BE2C (cell line): ENCODE measurements around the gene KRT76.

Experiments
- DNase-seq: peaks from one replicate; pipeline ENCODE4 v3.0.0-alpha.2; 2020
- H3K27me3 ChIP-seq: fragments of 250-450 bp; sonication (Bioruptor Pico); 2 replicates; pipeline ENCODE4 v1.5.1; 2020; ENCODE audit warnings: mild to moderate bottlenecking
- H3K36me3 ChIP-seq: fragments of 250-450 bp; sonication (Bioruptor Pico); 2 replicates; pipeline ENCODE4 v1.5.1; 2020; ENCODE audit warnings: mild to moderate bottlenecking
- H3K4me1 ChIP-seq: fragments of 250-450 bp; sonication (Bioruptor Pico); 2 replicates; pipeline ENCODE4 v1.5.1; 2020
- H3K4me3 ChIP-seq: 2 replicates; pipeline ENCODE4 v1.5.1; 2011; ENCODE audit warnings: low read depth, low read length
- H3K9me3 ChIP-seq: fragments of 250-450 bp; sonication (Bioruptor Pico); 2 replicates; pipeline ENCODE4 v1.5.1; 2020
- CTCF ChIP-seq: IDR thresholded peaks from 2 replicates; pipeline ENCODE4 v1.5.1; 2012; ENCODE audit warnings: mild to moderate bottlenecking, low read depth, low read length

The KRT76 gene

GRCh38 chr12:52769354-52769753 lies 7.8 kb downstream of the KRT76 start:
- no peak overlapping the region for H3K4me3 ChIP-seq
- DNase-seq = no peak
- TF ChIP-seq CTCF = no peak
- H3K36me3 ChIP-seq = no peaks in the 10 kb centered on the region
- no peaks in the 10 kb centered on the region for H3K9me3 ChIP-seq
- H3K4me1 ChIP-seq = no peaks in the 10 kb centered on the region
- H3K27me3 ChIP-seq = peaks cover 2% of the 10 kb centered on the region; the same call in 1 of the 2 replicates

- TF ChIP-seq CTCF = no peak
- no peak for DNase-seq
- Histone ChIP-seq H3K4me1 (no peaks in the 10 kb centered on the region), H3K36me3 (no peaks in the 10 kb centered on the region), H3K27me3 (no peaks in the 10 kb centered on the region), H3K4me3 (no peak overlapping the region), H3K9me3 (no peaks in the 10 kb centered on the region)
These were observed 8.5 kb downstream of the KRT76 start for GRCh38 chr12:52768479-52769200.

- DNase-seq = no peak
- Histone ChIP-seq H3K4me3 (no peak overlapping the region), H3K36me3 (no peaks in the 10 kb centered on the region), H3K27me3 (no peaks in the 10 kb centered on the region), H3K4me1 (no peaks in the 10 kb centered on the region), H3K9me3 (no peaks in the 10 kb centered on the region)
- TF ChIP-seq CTCF = no peak
These were observed 9.7 kb downstream of the KRT76 start for GRCh38 chr12:52767427-52767826.

GRCh38 chr12:52767020-52767379 lies 10.1 kb downstream of the KRT76 start:
- H3K9me3 ChIP-seq = no peaks in the 10 kb centered on the region
- no peaks in the 10 kb centered on the region for H3K36me3 ChIP-seq
- no peaks in the 10 kb centered on the region for H3K27me3 ChIP-seq
- no peak for TF ChIP-seq CTCF
- DNase-seq = no peak
- no peak overlapping the region for H3K4me3 ChIP-seq
- no peaks in the 10 kb centered on the region for H3K4me1 ChIP-seq

GRCh38 chr12:52766351-52767019 lies 10.7 kb downstream of the KRT76 start:
- H3K27me3 ChIP-seq = no peaks in the 10 kb centered on the region
- no peak for DNase-seq
- TF ChIP-seq CTCF = no peak

GRCh38 chr12:52765702-52766101 lies 11.4 kb downstream of the KRT76 start:
- H3K27me3 ChIP-seq = no peaks in the 10 kb centered on the region
- H3K4me1 ChIP-seq = no peaks in the 10 kb centered on the region
- DNase-seq = no peak
- no peak for TF ChIP-seq CTCF
- H3K4me3 ChIP-seq = no peak overlapping the region
- no peaks in the 10 kb centered on the region for H3K9me3 ChIP-seq
- no peaks in the 10 kb centered on the region for H3K36me3 ChIP-seq

More at GRCh38 chr12:52766351-52767019, 10.7 kb downstream of the KRT76 start:
- H3K4me3 ChIP-seq = no peak overlapping the region
- no peaks in the 10 kb centered on the region for H3K9me3 ChIP-seq
- no peaks in the 10 kb centered on the region for H3K36me3 ChIP-seq
- H3K4me1 ChIP-seq = no peaks in the 10 kb centered on the region
